Stimulated activated naive B cell treated with anti-CD40 and anti-IgM and Interleukin-4, amounts not matched to agents 10 μg/mL and 1 μg/mL and 100 μg/mL, for 72 hours (primary cell): ENCODE data around the gene DMAC2.

ENCODE experiments used
- ATAC-seq, 2 donors: fragments of 150-1000 bp; cut with Tn5 transposase; replicated peaks; 2 replicates each; pipeline ENCODE4 v1.10.0; 2021; ENCODE audit warnings: moderate library complexity in 1 of 2
- DNase-seq: peaks from one replicate; pipeline ENCODE4 v3.0.0; 2021
- H3K27ac Mint-ChIP-seq: one replicate; pipeline ENCODE4 v1.8.0; 2022; ENCODE audit warnings: mild to moderate bottlenecking, mixed read lengths
- H3K27me3 Mint-ChIP-seq, 2 donors: one replicate each; pipeline ENCODE4 v1.8.0; 2022; ENCODE audit warnings: mixed read lengths in 2 of 2
- H3K36me3 Mint-ChIP-seq, 2 donors: one replicate each; pipeline ENCODE4 v1.8.0; 2022; ENCODE audit warnings: mixed read lengths in 2 of 2, mild to moderate bottlenecking in 1 of 2
- H3K4me1 Mint-ChIP-seq, 2 donors: one replicate each; pipeline ENCODE4 v1.8.0; 2022; ENCODE audit warnings: mixed read lengths in 2 of 2, mild to moderate bottlenecking in 1 of 2
- H3K4me3 Mint-ChIP-seq, 2 donors: one replicate each; pipeline ENCODE4 v1.8.0; 2022; ENCODE audit warnings: mild to moderate bottlenecking in 2 of 2, mixed read lengths in 2 of 2, moderate library complexity in 1 of 2
- H3K9me3 Mint-ChIP-seq, 2 donors: one replicate each; pipeline ENCODE4 v1.8.0; 2022; ENCODE audit warnings: mixed read lengths in 2 of 2, mild to moderate bottlenecking in 1 of 2

The DMAC2 gene

DNA sequence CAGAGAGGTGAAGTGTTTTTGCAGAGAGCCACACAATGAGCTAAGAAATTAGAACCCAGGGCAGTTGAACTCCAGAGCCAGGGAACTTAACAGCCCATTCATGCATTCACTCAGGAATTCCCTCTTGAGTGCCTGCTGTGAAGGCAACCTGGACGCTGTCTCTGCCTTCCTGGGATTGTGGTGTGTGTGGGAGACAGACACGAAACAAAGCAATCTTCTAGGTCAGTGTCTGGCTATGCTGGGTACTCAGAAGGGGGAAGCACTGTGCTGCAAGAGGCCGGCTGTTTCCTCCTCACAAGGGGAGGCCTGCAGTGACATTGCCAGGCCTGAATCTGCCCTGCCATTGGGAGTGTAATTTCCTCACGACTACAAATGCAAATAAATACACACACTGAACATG is 32.4 kb downstream of the DMAC2 start:
- Mint-ChIP-seq H3K36me3 (peaks cover 9 to 20% of the 10 kb centered on the region in 2 donors), H3K9me3 (no peaks in the 10 kb centered on the region), H3K4me1 (peaks cover 18 to 23% of the 10 kb centered on the region in 2 donors), H3K4me3 (no peak overlapping the region), H3K27ac (no peak overlapping the region), H3K27me3 (no peaks in the 10 kb centered on the region)
- DNase-seq (no peak), ATAC-seq (no peak)

GRCh38 chr19:41405776-41406175 is 33.9 kb downstream of the DMAC2 start:
- no peak for DNase-seq
- peaks cover 20 to 34% of the 10 kb centered on the region in 2 donors for H3K4me1 Mint-ChIP-seq
- no peaks in the 10 kb centered on the region for H3K9me3 Mint-ChIP-seq
- no peak for ATAC-seq
- no peak overlapping the region for H3K4me3 Mint-ChIP-seq
- H3K36me3 Mint-ChIP-seq = peaks cover 14 to 19% of the 10 kb centered on the region in 2 donors
- H3K27me3 Mint-ChIP-seq = no peaks in the 10 kb centered on the region
- H3K27ac Mint-ChIP-seq = no peak overlapping the region

DNA sequence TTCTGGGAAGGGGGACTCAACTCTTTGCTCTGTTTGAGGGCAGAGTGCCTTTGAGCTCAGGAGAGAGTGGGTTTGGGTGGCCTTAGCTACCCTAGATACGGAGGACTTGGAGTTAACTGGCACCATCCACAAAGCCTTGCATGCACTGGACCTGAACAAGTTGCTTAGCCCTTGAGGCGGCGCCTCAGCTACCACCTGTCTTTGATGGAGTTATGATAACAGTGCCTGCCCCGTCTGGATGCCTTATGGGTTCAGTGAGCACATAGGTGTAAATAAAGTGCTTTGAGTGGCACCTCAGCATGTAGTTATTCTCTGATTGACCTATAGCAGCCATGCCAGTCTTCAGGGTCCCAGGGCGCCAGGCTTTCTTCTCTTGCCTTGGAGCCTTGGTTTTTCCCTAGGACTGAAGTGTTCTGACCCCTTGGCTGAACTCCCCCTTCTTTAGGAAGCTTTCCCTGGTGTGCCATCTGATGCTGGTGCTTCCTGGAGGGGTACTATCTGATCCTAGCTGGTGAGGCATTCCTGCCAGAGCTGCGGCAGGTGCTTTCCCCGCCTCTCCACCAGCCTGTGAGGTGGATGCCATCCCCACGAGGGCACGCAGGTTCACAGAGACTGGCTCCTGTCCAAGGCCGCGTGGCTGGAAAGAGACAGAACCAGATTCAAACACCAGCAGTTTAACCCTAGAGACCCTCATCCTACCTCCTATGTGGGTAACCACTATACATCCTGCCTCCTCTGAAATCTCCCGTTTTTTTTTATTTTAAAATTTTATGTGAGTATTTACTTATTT is 36.3 kb downstream of the DMAC2 start:
- Mint-ChIP-seq H3K36me3 (peaks cover 12% of the 10 kb centered on the region in 2 donors), H3K27me3 (no peaks in the 10 kb centered on the region), H3K9me3 (no peaks in the 10 kb centered on the region), H3K4me3 (no peak overlapping the region), H3K27ac (peak overlapping the region; percentile 51), H3K4me1 (peaks cover 21 to 33% of the 10 kb centered on the region in 2 donors)
- no peak for ATAC-seq
- no peak for DNase-seq

GRCh38 chr19:41402010-41402409 is 37.7 kb downstream of the DMAC2 start:
- no peak for ATAC-seq
- Mint-ChIP-seq H3K4me3 (no peak overlapping the region), H3K9me3 (no peaks in the 10 kb centered on the region), H3K27ac (no peak overlapping the region), H3K36me3 (peaks cover 12% of the 10 kb centered on the region in 2 donors), H3K27me3 (no peaks in the 10 kb centered on the region), H3K4me1 (peaks cover 23 to 47% of the 10 kb centered on the region in 2 donors)
- DNase-seq = no peak

- H3K4me3 Mint-ChIP-seq = no peak overlapping the region
- no peak for DNase-seq
- no peaks in the 10 kb centered on the region for H3K27me3 Mint-ChIP-seq
- no peak overlapping the region for H3K27ac Mint-ChIP-seq
- peaks cover 12% of the 10 kb centered on the region in 2 donors for H3K36me3 Mint-ChIP-seq
- no peak for ATAC-seq
- H3K9me3 Mint-ChIP-seq = no peaks in the 10 kb centered on the region
- peaks cover 23 to 50% of the 10 kb centered on the region in 2 donors for H3K4me1 Mint-ChIP-seq
Observed at GRCh38 chr19:41401483-41401882, 38.2 kb downstream of the DMAC2 start.

DNA sequence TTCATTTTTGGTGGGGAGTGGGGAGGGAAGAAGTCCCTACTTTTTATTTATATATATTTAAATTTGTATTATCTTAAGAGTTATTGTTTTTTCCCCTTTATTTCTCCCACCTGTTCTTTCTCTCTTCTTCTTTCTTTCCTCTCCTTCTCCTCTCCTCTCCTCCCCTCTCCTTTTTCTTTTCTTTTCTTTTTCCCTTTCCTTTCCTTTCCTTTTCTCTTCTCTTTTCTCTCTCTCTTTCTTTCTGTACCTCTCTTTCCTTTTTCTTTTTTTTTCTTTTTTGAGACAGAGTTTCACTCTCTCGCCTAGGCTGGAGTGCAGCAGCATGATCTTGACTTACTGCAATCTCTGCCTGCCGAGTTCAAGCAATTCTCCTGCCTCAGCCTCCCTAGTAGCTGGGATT is 40.2 kb downstream of the DMAC2 start:
- Mint-ChIP-seq H3K36me3 (peaks cover 12 to 22% of the 10 kb centered on the region in 2 donors), H3K9me3 (no peaks in the 10 kb centered on the region), H3K4me1 (peaks cover 28 to 65% of the 10 kb centered on the region in 2 donors), H3K4me3 (peak overlapping the region in 1 of 2 donors; percentile 15), H3K27me3 (no peaks in the 10 kb centered on the region), H3K27ac (no peak overlapping the region)
- ATAC-seq (no peak), DNase-seq (no peak)

- Mint-ChIP-seq H3K9me3 (no peaks in the 10 kb centered on the region), H3K27ac (peak overlapping the region; percentile 100)
Observed at GRCh38 chr19:41399091-41399490, 40.6 kb downstream of the DMAC2 start.

DNA sequence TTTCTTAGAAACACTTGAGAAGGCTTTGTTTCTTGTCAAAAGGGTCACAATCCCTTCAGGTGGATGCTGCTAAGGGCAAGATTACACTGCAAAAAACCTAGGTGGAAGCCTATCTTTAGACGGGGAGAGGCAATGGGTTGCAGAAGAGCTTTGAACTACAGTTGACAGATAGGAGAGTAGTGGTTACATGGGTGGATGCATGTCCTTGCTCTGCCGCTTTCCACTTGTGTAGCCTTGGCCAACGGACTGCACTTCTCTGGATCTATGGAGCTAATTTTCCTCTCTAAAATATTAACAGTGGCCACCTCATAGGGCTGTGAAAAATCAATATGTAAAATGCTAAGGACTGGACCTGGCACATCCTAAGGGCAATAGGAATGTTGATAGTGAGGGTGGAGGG is 41.1 kb downstream of the DMAC2 start:
- H3K27me3 Mint-ChIP-seq = no peaks in the 10 kb centered on the region
- peaks cover 27 to 65% of the 10 kb centered on the region in 2 donors for H3K4me1 Mint-ChIP-seq
- peak overlapping the region; percentile 100 for H3K4me3 Mint-ChIP-seq
- no peak for ATAC-seq
- H3K36me3 Mint-ChIP-seq = peaks cover 12 to 22% of the 10 kb centered on the region in 2 donors
- no peaks in the 10 kb centered on the region for H3K9me3 Mint-ChIP-seq
- H3K27ac Mint-ChIP-seq = peak overlapping the region; percentile 100
- DNase-seq = no peak

More at GRCh38 chr19:41399091-41399490, 40.6 kb downstream of the DMAC2 start:
- ATAC-seq (no peak), DNase-seq (no peak)
- H3K4me1 Mint-ChIP-seq = peaks cover 28 to 65% of the 10 kb centered on the region in 2 donors
- peak overlapping the region; percentile 100 for H3K4me3 Mint-ChIP-seq
- H3K27me3 Mint-ChIP-seq = no peaks in the 10 kb centered on the region
- H3K36me3 Mint-ChIP-seq = peaks cover 12 to 22% of the 10 kb centered on the region in 2 donors

DNA sequence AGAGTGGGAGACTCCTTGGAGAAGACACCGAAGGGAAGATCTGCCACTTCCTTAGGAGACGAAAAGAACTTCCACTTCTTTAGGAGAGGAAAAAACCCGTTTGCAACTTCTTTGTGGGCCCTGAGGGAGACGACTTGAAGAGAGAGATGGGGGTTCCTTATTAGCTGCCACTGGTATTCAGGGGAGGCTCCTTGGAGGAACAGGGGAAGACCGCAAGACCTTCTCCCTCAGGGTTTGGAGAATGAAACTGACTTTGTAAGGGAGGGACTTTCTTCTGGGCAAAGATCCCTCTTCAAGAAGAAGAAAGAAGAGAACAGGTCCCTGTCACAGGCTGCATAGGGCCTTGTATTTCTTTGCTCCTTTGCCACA is 41.7 kb downstream of the DMAC2 start:
- peak overlapping the region; percentile 100 for H3K4me3 Mint-ChIP-seq
- H3K27me3 Mint-ChIP-seq = no peaks in the 10 kb centered on the region
- H3K4me1 Mint-ChIP-seq = peaks cover 26 to 62% of the 10 kb centered on the region in 2 donors
- peak overlapping the region; percentile 100 for H3K27ac Mint-ChIP-seq
- peaks cover 12 to 22% of the 10 kb centered on the region in 2 donors for H3K36me3 Mint-ChIP-seq
- no peak for ATAC-seq
- H3K9me3 Mint-ChIP-seq = no peaks in the 10 kb centered on the region
- DNase-seq = no peak

GRCh38 chr19:41397086-41398049 is 42.3 kb downstream of the DMAC2 start, which contains the start of the genes BCKDHA and EXOSC5:
Gene BCKDHA, plus strand, starts transcription at chr19:41397818. Its CDS starts 10 bp downstream, at chr19:41397828.
Gene EXOSC5, minus strand, starts transcription at chr19:41397359. Its CDS starts 31 bp downstream, at chr19:41397328.
- Mint-ChIP-seq H3K4me1 (peaks cover 26 to 59% of the 10 kb centered on the region in 2 donors), H3K27ac (peak within 1 kb of the TSS; percentile 100), H3K4me3 (peak within 1 kb of the TSS; percentile 100), H3K27me3 (no peaks in the 10 kb centered on the region), H3K36me3 (peaks cover 11 to 23% of the 10 kb centered on the region in 2 donors), H3K9me3 (no peaks in the 10 kb centered on the region)
- ATAC-seq (peak; percentile 96 to 99), DNase-seq (peak; percentile 99)

DNA sequence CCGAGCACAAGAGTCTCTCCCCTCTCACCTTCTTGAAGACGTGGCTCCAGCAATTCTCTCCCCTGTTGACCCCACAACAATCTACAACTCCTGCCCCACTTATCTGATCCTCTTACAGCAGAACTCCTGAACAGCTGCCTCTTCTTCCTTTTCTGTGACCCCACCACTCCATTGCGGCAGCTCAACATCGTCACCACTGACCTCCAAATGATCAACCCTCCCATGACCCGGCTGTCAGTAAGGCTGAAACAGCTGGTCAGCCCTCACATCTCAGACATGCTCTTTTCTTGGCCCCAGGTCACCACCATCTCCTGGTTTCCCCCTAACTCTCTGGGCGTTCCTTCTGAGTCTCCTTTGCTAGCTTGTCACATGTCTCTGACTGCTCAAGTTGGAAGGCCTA is 44.4 kb downstream of the DMAC2 start:
- H3K4me1 Mint-ChIP-seq = peaks cover 23 to 48% of the 10 kb centered on the region in 2 donors
- no peaks in the 10 kb centered on the region for H3K9me3 Mint-ChIP-seq
- H3K27ac Mint-ChIP-seq = peak overlapping the region; percentile 32
- DNase-seq (no peak), ATAC-seq (no peak)
- no peaks in the 10 kb centered on the region for H3K27me3 Mint-ChIP-seq
- peaks cover 11 to 27% of the 10 kb centered on the region in 2 donors for H3K36me3 Mint-ChIP-seq
- H3K4me3 Mint-ChIP-seq = peak overlapping the region; percentile 34 to 58

DNA sequence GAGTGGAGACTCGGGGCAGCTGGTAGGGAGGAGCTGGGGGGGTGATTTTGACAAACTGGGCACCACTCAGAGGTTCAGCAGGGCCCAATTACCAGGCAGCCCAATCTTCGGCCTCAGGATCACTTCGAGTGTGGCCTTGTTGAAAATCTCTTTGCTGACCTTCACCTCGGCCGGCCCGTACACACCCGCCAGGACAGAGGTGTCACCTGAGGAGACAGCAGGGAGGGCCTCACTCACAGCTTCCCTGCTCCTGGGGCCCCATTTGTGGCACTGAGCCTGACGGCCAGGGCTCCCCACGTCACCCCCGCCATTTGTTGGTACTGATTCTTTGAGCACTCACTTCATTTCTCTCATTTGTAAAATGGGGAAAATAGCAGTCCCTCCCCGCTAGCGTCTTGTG is 46.9 kb downstream of the DMAC2 start:
- Mint-ChIP-seq H3K9me3 (no peaks in the 10 kb centered on the region), H3K27me3 (no peaks in the 10 kb centered on the region), H3K36me3 (peaks cover 21 to 40% of the 10 kb centered on the region in 2 donors), H3K27ac (peak overlapping the region; percentile 68), H3K4me1 (peaks cover 9 to 26% of the 10 kb centered on the region in 2 donors), H3K4me3 (no peak overlapping the region)
- no peak for DNase-seq
- ATAC-seq = no peak

- DNase-seq = no peak
Observed at GRCh38 chr19:41391618-41392017, 48.1 kb downstream of the DMAC2 start.

DNA sequence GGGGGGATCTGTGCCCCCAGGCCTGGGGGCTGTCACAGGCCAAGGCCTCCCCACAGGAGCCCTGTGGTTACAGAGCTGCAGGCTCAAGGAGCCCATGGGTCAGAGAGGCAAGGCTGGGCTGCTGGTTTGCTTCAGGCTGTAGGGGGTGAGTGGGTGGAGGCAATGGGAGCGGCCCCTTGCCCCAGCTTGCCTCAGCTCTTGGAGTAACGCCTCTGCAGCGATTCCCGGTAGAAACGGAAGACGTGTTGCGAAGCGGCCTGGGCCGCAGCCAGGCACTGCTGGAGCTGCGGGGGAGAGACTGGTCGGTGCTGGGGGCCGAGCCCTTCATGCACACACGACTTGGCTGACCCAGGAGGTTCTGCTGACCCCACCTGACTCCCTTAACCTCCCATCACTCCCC is 53.3 kb downstream of the DMAC2 start:
- no peaks in the 10 kb centered on the region for H3K27me3 Mint-ChIP-seq
- H3K9me3 Mint-ChIP-seq = no peaks in the 10 kb centered on the region
- no peak for DNase-seq
- ATAC-seq = no peak
- H3K36me3 Mint-ChIP-seq = peaks cover 33 to 42% of the 10 kb centered on the region in 2 donors
- no peak overlapping the region for H3K4me3 Mint-ChIP-seq
- H3K27ac Mint-ChIP-seq = no peak overlapping the region
- H3K4me1 Mint-ChIP-seq = peaks cover 0 to 3% of the 10 kb centered on the region in 2 donors

More at GRCh38 chr19:41391618-41392017, 48.1 kb downstream of the DMAC2 start:
- H3K27ac Mint-ChIP-seq = peak overlapping the region; percentile 56
- H3K36me3 Mint-ChIP-seq = peaks cover 22 to 41% of the 10 kb centered on the region in 2 donors
- no peak overlapping the region for H3K4me3 Mint-ChIP-seq
- H3K9me3 Mint-ChIP-seq = no peaks in the 10 kb centered on the region
- no peaks in the 10 kb centered on the region for H3K27me3 Mint-ChIP-seq
- peaks cover 9 to 16% of the 10 kb centered on the region in 2 donors for H3K4me1 Mint-ChIP-seq
- ATAC-seq = no peak
